ENCODE measurements around the gene TMEM63B. TPM values are rescaled to one million over a fixed set of nuclear protein-coding genes. Genes with fewer than 3 reads are reported as not detected.

The TMEM63B gene
- total RNA-seq, 1 donor from 2014 or later = 27.4 TPM

DNA sequence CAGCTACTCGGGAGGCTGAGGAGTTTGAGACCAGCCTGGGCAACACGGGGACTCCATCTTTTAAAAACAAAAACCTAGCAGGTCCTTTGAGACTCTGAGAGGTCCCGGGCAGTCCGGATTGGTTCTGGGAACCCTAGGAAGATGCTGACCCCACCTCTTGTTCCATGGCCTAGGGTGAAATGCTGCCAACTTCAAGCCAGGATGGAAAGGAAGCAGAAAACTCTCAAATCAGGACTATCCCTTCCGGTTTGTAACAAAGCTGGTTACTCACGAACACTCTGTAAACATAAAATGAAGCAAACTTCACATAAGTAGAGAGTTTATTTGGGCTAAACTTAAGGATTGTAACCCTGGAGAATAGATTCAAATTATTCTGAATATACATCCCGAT is 59.3 kb downstream of the TMEM63B start:
- no peak for FAIRE-seq
- H3K27me3 ChIP-seq (ENCODE audit: control insufficient read depth, insufficient read depth, low read length) = no peaks in the 10 kb centered on the region
- H3K4me3 ChIP-seq (ENCODE audit: low read depth, low read length) = no peak overlapping the region
- TF ChIP-seq, protein P1, sequence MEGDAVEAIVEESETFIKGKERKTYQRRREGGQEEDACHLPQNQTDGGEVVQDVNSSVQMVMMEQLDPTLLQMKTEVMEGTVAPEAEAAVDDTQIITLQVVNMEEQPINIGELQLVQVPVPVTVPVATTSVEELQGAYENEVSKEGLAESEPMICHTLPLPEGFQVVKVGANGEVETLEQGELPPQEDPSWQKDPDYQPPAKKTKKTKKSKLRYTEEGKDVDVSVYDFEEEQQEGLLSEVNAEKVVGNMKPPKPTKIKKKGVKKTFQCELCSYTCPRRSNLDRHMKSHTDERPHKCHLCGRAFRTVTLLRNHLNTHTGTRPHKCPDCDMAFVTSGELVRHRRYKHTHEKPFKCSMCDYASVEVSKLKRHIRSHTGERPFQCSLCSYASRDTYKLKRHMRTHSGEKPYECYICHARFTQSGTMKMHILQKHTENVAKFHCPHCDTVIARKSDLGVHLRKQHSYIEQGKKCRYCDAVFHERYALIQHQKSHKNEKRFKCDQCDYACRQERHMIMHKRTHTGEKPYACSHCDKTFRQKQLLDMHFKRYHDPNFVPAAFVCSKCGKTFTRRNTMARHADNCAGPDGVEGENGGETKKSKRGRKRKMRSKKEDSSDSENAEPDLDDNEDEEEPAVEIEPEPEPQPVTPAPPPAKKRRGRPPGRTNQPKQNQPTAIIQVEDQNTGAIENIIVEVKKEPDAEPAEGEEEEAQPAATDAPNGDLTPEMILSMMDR (IDR thresholded peaks at IDR 0.05; ENCODE audit: insufficient read depth, low read length, severe bottlenecking) = no peak
- no peak for DNase-seq (ENCODE audit: low read depth)
- H3K36me3 ChIP-seq (ENCODE audit: control insufficient read depth, insufficient read depth, low read length) = no peaks in the 10 kb centered on the region

DNA sequence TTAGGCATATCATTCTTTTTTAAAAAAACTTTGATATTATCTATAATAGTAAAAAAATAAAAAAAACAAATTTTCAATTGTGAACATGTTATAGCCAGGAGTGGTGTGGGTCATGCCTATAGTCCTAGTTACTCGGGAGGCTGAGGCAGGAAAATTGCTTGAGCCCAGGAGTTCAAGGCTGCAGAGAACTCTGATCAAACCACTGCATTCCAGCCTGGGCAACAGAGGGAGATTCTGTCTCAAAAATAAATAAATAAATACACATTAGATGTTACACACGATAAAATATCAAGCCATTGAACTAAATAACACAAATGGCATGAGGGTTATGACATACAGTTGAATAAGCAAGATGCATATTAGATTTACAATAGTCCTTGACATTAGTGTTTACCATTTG is 61.5 kb downstream of the TMEM63B start:
- H3K36me3 ChIP-seq (ENCODE audit: control insufficient read depth, insufficient read depth, low read length) = no peaks in the 10 kb centered on the region
- DNase-seq (ENCODE audit: low read depth) (no peak), FAIRE-seq (no peak)
- TF ChIP-seq, protein P1 (IDR thresholded peaks at IDR 0.05; ENCODE audit: insufficient read depth, low read length, severe bottlenecking) = no peak
- no peak overlapping the region for H3K4me3 ChIP-seq (ENCODE audit: low read depth, low read length)
- no peaks in the 10 kb centered on the region for H3K27me3 ChIP-seq (ENCODE audit: control insufficient read depth, insufficient read depth, low read length)

DNA sequence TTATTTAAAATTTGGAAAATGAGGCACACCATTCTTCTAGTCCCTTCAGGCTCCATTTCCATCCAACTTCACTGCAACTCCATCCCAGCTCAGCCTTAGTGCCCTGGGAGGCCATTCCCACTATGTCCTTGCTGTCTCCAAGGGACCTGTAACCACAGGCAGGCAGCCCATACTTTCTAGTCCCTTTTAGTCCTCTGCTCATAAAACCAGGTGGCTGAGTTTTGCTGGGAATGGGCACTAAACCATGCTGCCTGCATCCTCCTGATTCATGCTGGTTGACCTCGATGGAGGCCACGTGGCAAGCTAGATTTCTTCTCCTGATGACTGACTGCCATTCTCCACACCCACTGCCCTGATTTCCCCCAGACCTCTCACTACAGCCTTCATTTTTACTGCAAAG is 61.9 kb downstream of the TMEM63B start:
- Histone ChIP-seq H3K36me3 (ENCODE audit: control insufficient read depth, insufficient read depth, low read length) (no peaks in the 10 kb centered on the region), H3K27me3 (ENCODE audit: control insufficient read depth, insufficient read depth, low read length) (no peaks in the 10 kb centered on the region), H3K4me3 (ENCODE audit: low read depth, low read length) (no peak overlapping the region)
- no peak for FAIRE-seq
- TF ChIP-seq, protein P1 (IDR thresholded peaks at IDR 0.05; ENCODE audit: insufficient read depth, low read length, severe bottlenecking) = no peak
- no peak for DNase-seq (ENCODE audit: low read depth)

DNA sequence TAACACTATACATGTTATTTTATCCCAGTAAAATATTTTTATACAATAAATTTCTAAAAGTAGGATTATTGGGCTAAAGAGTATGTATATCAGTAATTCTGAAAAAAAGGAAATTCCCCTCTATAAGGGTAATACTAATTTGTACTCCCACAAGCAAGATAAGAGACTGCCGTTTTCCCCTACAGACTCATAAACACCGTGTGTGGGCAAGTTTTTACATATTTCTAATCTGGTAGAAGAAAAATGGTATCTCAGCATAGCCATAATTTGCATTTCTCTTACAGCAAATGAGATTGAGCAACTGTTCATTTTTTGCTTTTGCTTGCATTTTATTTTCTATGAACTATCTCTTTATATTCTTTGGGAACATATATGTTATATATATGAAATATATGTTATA is 63.4 kb downstream of the TMEM63B start:
- no peak for DNase-seq (ENCODE audit: low read depth)
- no peaks in the 10 kb centered on the region for H3K36me3 ChIP-seq (ENCODE audit: control insufficient read depth, insufficient read depth, low read length)
- no peak overlapping the region for H3K4me3 ChIP-seq (ENCODE audit: low read depth, low read length)
- TF ChIP-seq, protein P1 (IDR thresholded peaks at IDR 0.05; ENCODE audit: insufficient read depth, low read length, severe bottlenecking) = no peak
- no peak for FAIRE-seq
- H3K27me3 ChIP-seq (ENCODE audit: control insufficient read depth, insufficient read depth, low read length) = no peaks in the 10 kb centered on the region

DNA sequence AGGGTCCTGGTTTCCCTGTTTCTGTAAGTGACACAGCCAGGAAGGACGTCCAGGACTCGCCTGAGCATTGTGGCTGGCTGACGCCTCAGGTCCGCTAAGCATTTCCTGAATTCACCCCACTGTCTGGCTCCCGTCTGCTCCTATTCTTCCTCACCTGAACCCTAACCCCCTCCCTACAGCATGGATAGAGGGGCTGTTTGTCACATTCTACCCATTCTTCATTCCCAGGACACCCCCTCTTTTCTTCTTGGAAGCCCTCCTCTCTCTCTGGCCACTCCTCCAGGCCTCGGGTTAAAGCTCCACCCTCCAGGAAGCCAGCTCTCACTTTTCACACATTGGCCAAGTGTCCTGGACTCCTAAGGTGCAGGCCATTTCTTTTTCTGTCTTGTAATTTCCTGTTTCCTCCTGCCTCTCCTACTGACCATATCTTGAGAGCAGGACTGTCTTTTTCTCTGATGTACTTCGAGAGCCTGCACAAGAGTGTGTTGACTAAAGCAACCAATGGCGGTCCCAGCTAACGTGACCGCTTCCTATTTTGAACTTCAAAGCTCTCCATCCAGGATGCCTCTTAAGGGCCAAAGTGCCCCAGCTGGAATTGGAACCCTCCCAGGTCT is 65.2 kb downstream of the TMEM63B start:
- no peak overlapping the region for H3K4me3 ChIP-seq (ENCODE audit: low read depth, low read length)
- DNase-seq (ENCODE audit: low read depth) (no peak), FAIRE-seq (no peak)
- no peaks in the 10 kb centered on the region for H3K27me3 ChIP-seq (ENCODE audit: control insufficient read depth, insufficient read depth, low read length)
- TF ChIP-seq, protein P1 (IDR thresholded peaks at IDR 0.05; ENCODE audit: insufficient read depth, low read length, severe bottlenecking) = no peak
- no peaks in the 10 kb centered on the region for H3K36me3 ChIP-seq (ENCODE audit: control insufficient read depth, insufficient read depth, low read length)

DNA sequence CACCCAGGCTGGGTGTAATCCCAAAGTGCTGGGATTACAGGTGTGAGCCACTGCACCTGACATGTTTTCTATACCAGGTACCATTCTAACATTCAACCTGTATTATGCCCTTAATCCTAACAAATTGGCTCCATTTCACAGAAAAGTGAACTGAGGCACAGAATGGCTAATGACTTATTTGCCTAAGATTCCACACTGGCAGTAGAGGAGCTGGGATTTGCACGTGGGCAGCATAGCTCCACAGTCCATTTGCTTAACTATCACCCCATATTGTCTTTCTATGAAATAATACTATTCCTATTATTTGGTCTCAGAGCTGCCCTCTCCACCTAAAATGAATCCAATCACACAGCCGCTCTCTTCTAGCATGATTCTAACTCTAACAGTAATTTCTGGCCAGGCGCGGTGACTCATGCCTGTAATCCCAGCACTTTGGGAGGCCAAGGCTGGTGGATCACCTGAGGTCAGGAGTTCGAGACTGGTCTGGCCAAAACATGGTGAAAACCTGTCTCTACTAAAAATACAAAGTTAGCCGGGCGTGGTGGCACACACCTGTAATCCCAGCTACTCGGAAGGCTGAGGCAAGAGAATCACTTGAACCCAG is 66.1 kb downstream of the TMEM63B start:
- DNase-seq (ENCODE audit: low read depth) (no peak), FAIRE-seq (no peak)
- Histone ChIP-seq H3K27me3 (ENCODE audit: control insufficient read depth, insufficient read depth, low read length) (no peaks in the 10 kb centered on the region), H3K36me3 (ENCODE audit: control insufficient read depth, insufficient read depth, low read length) (no peaks in the 10 kb centered on the region), H3K4me3 (ENCODE audit: low read depth, low read length) (no peak overlapping the region)
- TF ChIP-seq, protein P1 (IDR thresholded peaks at IDR 0.05; ENCODE audit: insufficient read depth, low read length, severe bottlenecking) = no peak
